ENCODE measurements around the gene OLFML1.

- TF ChIP-seq CTCF (IDR thresholded peaks at IDR 0.05; ENCODE audit: extremely low read depth in 1 of 2, insufficient read depth in 1 of 2, low read depth in 1 of 2, low read length in 2 of 2) (no peak), JUN (IDR thresholded peaks at IDR 0.05; ENCODE audit: borderline replicate concordance, insufficient read depth, insufficient read length, low read depth) (no peak), EZH2 (IDR thresholded peaks at IDR 0.05; ENCODE audit: borderline replicate concordance, low read depth, low read length, severe bottlenecking) (no peak), MAX (IDR thresholded peaks at IDR 0.05; ENCODE audit: insufficient read depth, insufficient read length) (no peak), POLR2A (IDR thresholded peaks at IDR 0.05; ENCODE audit: low read depth, low read length) (no peak), FOS (IDR thresholded peaks at IDR 0.05; ENCODE audit: borderline replicate concordance, insufficient read depth, low read length) (no peak), POLR2AphosphoS5 (IDR thresholded peaks at IDR 0.05; ENCODE audit: insufficient read depth, low read depth, low read length) (no peak), GATA2 (IDR thresholded peaks at IDR 0.05; ENCODE audit: insufficient read depth, insufficient read length, low read depth, low read length) (no peak), MYC (IDR thresholded peaks at IDR 0.05; ENCODE audit: low read depth, low read length) (no peak)
These were observed 22.6 kb upstream of the OLFML1 start for GRCh38 chr11:7462706-7463105.
